ENCODE measurements around the gene PTPRN2.

Gene PTPRN2

GRCh38 chr7:157634401-157635147, 953.0 kb downstream of the PTPRN2 start:
- no peak for DNase-seq

GRCh38 chr7:157633465-157634185, 954.0 kb downstream of the PTPRN2 start:
- DNase-seq, result no peak

GRCh38 chr7:157630301-157630853, 957.2 kb downstream of the PTPRN2 start:
- DNase-seq, result no peak

GRCh38 chr7:157628456-157628855, 959.2 kb downstream of the PTPRN2 start:
- no peak for DNase-seq

- no peak for DNase-seq
Observed at GRCh38 chr7:157627646-157628045, 960.0 kb downstream of the PTPRN2 start.

DNA sequence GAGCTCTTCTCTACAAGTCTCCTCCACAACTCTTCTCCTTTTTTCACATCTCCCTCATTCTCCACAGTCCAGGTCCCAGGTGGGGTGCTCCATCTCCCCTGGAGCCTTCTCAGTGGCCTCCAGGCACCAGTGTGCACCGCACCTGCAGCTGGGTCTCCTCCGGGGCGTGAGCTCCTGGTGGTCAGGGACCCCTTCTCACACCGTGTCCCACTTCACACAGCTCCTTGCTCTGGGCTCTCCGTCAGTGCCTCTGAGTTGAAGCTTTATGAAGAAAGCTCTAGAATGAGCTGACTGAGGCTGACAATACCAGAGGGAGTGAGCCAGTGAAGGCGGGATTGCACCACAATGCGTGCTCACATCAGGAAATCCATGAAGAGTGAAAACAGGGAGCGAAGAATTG, 960.6 kb downstream of the PTPRN2 start:
- no peak for DNase-seq

DNA sequence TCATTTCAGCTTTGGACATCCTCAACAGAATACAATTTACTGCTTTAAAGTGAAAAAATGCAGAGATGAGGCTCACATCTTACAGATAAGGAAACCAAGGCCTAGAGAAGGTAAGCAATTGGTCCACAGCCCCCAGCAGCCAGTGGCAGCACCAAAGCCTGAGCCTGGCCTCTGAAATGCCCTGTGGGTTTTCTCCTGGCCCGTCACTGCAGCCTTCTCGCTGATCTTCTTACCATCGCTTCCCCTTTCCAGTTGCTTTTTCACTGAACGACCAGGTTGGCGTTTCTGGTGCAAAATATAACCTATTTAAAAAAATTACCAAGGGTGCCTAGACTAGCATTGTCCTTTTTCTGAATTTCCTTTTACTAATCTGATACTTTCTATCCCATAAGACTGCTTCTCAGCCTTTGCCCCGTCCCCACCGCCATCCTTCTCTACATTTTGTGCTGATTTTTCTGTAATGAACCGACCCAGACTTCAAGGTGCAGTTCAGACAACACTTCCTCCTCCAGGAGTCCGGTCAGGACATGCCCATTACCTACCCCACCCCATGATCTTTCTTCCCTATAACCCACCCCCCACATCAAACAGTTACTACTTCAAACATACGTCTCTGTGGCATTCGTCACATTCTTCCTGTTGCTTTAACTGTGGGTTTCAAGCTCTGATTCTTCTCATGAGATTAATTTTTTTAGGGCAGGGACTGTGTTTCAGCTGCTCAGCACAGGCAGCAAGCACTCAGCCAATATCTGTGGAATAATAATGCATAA, 961.5 kb downstream of the PTPRN2 start:
- DNase-seq, result no peak

- DNase-seq, result no peak
Observed at GRCh38 chr7:157623556-157623955, 964.1 kb downstream of the PTPRN2 start.

- no peak for DNase-seq
Observed at GRCh38 chr7:157622408-157623205, 965.0 kb downstream of the PTPRN2 start.

DNA sequence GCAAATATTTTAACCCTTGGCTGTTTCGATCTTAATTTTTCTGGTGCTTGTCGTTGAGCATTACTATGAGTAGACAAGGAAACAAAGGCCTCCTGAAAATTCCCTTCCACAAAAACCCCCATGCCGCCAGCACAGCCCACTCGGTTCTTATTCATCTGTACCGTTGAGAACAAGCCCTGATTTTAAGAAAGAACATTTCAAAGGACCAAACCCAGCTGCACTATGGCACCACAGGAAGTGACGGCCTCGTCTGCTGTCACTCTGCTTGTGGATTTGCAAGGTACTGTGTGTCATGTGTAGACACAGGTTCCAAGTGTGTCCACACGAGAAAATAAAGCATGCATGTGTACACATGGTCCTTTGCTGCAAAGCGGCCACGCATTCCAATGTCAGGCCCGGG, 965.6 kb downstream of the PTPRN2 start:
- DNase-seq, result no peak

GRCh38 chr7:157621131-157621681, 966.4 kb downstream of the PTPRN2 start:
- DNase-seq, result no peak

DNA sequence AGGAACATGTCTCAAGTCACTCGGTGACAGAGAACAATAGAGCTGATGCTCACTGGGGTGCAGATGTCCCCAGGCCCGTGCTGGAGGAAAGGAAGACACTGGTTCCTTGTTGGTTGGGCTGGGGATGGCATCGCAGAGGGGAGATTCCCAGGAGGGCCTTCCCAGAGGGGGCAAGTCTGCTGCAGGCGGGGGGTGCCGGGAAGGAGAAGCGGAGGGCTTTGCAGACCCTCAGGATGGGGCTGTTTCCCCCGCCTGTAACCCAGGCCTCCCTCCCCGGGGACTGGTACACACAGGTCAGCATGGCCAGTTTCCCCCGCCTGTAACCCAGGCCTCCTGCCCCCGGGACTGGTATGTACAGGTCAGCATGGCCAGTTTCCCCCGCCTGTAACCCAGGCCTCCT, 967.0 kb downstream of the PTPRN2 start:
- no peak for DNase-seq

GRCh38 chr7:157619753-157620525, 967.7 kb downstream of the PTPRN2 start:
- no peak for DNase-seq

- DNase-seq, result no peak
Observed at GRCh38 chr7:157618823-157619606, 968.6 kb downstream of the PTPRN2 start.

- DNase-seq, result no peak
Observed at GRCh38 chr7:157618091-157618726, 969.4 kb downstream of the PTPRN2 start.

DNA sequence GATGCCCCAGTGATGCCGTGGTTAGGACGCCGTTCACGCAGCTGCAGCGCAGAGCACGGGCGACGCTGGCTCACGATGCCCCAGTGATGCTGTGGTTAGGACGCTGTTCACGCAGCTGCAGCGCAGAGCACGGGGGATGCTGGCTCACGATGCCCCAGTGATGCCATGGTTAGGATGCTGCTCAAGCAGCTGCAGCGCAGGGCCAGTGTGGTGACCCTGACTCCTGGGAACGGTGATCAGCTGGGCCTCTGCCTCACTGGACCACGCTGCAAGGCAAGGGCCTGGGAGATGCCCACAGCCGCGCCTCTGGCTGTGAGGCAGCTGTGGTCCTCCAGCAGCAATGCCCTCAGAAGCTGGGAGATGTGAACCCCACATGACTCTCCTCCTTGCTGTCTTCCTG, 970.2 kb downstream of the PTPRN2 start:
- no peak for DNase-seq

GRCh38 chr7:157616931-157617330, 970.7 kb downstream of the PTPRN2 start:
- DNase-seq, result no peak

DNA sequence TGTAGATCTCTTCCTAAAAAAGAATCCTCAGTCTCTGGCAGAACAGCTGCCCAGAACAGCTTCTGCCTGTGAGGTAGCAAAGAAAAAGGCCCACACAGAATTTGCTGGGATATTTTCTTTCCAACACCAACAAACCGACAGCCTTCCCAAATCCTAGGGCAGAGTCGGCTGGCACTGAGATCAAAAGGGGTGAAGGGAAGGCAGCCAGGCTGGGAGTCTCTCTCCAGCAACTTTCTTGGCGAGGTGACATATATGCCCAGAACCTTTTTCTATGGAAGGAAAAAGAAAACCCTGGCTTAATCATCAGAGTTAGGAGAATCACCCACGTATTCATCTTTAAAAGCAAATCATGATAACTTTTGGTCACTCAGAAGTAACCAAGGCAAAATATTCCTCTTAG, 971.2 kb downstream of the PTPRN2 start:
- DNase-seq, result no peak

DNA sequence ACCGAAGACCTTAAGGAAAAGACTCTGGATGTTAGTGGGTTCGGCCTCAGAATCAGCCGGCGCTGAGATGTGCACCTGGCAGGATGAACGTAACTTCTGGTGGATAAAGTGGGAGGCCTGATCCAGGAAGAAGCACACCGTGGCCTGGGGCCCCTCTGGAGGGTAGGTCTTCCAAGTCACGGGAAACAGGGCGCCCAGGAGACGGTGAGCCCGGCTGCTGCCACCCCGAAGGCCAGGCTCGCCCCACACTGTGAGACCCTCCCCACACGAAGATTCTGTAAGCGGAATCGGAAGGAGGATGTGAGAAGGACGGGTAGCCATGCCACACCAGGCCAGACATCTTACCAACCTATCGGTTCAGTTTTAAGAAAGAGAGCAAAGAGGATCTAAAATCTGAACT, 971.8 kb downstream of the PTPRN2 start:
- DNase-seq, result no peak
